Measurements from ENCODE around the gene BEGAIN.

Gene BEGAIN

DNA sequence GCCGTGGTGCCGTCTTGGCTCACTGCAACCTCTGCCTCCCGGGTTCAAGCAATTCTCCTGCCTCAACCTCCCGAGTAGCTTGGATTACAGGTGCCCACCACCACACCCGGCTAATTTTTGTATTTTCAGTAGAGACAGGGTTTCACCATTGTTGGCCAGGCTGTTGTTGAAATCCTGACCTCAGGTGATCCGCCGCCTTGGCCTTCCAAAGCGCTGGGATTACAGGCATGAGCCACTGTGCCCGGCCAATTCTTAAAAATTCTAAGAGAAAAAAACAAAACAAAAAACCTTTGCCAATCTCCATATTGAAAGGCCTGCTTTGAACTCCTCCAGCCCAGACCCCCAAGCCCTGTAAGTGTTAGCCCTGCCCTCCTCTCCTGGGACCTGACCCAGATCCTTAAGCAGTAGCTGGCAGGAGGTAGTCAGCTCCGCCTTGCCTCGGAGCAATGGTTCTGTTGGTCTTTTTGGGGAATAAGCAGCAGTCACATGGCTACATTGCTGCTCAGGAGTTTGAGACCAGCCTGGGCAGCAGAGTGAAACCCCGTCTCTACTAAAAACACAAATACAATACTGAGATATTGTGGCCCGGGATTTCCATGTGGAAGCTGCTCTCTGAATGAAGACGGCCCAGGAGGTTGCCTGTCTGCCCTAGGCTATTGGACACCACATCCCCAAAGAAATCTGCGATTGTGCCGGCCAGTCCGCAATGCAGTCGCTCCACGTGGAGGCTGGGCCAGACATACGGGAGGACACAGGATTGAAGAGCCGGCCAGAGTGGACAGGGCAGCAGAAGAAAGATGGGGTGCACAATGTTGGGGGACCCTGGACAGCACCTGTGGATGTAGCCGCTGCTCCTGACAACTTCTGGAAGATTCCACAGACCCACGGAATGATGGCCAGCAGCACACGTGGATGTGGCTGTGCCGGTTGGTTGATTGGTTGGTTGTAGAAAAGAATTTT lies 28.8 kb upstream of the BEGAIN start:
- no peak for DNase-seq (ENCODE audit: low read depth)

- DNase-seq (ENCODE audit: low read depth), result no peak
Measured at GRCh38 chr14:100614803-100615202, 27.6 kb upstream of the BEGAIN start.

GRCh38 chr14:100612986-100613385 lies 25.8 kb upstream of the BEGAIN start:
- no peak for DNase-seq (ENCODE audit: low read depth)

- no peak for DNase-seq (ENCODE audit: low read depth)
Measured at GRCh38 chr14:100611811-100612480, 24.7 kb upstream of the BEGAIN start.

GRCh38 chr14:100610511-100611217 lies 23.4 kb upstream of the BEGAIN start:
- DNase-seq (ENCODE audit: low read depth), result no peak

DNA sequence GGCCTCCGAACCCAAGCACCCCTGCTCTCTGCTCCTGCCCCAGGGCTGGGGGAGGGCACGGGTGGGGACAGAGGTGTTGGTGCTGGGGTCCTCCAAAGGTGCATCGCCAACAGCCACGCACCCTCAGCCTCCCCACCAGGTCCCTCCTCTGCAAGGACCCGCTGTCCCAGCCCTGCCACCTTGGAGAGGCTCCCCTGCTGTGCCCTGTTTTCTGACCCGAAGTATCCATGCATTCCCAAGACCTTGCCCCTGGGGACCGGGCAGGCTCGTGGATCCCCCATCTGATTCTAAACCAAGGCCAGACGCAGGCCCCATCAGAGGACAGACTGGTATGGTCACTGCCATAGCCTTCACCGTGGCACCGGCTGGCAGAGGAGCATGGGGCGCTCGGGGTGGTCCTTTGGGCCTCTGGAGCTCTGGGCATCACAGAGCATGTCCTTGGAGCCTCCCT lies 22.7 kb upstream of the BEGAIN start:
- no peak for DNase-seq (ENCODE audit: low read depth)

GRCh38 chr14:100609331-100609870 lies 22.2 kb upstream of the BEGAIN start:
- no peak for DNase-seq (ENCODE audit: low read depth)

DNA sequence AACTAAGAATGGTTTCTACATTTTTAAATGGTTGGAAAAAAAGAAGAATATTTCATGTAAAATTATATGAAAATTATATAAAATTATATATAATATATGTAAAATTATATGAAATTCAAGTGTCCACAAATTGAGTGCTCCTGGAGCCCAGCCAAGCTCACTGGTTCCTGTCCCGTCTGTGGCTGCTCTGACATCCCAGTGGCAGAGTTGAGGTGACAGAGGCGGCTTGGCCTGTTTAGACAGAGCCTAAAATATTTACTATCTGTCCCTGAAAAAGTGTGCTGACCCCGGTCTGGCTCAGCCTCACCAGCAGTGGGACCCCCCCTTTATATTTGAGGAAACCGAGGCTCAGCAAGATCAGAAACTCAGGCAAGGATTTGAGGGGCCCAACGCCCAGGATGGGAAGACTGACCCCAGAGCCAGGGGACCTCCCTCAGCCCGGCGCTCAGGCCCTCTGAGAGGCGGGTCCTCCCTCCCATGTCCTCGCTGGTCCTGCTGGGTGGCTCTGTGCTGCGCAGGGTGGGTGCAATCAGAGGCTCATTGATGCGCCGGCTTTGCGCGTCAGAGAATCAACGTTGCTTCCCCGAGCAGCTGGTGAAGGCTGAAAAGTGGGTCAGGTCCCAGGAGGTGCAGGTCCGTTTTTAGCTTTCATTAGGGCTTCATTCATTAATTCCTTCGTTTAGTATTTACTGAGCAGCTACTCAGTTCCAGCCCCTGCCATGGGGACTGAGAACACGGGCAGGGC lies 21.5 kb upstream of the BEGAIN start:
- DNase-seq (ENCODE audit: low read depth), result no peak

DNA sequence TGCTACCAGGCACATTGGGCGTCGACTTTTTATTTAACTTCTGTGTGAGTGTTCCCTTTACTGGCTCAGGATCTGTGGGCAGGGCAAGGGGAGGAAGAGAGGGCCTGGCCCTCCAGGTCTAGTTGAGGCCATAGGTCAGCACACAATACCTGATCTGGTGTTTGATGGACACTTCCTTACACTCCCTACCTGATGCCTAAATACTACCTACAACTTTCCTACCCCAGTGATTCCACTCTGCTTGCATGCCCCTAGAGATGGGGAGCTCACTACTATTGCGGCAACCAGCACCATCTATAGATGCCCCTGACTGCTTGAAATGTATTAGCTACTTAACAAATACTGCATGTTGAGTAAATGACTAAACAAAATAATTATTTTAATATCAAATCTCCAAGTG lies 20.8 kb upstream of the BEGAIN start:
- no peak for DNase-seq (ENCODE audit: low read depth)

DNA sequence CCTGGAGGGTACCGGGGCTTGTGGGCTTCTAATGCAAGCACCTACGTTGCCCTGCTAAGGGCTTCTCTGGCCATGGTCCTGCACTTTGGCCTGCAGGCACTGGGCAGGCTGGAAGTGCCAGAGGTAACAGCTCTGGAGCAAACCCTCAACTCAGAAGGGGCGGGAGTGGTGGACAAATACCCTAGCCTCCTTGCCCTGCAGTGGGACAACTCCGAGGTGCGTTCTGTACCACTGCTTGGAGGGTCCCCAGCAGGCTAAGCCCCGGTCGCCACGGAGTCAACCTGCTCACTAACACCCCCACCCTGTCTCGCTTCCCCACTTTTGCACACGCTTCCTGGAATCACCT lies 20.4 kb upstream of the BEGAIN start:
- no peak for DNase-seq (ENCODE audit: low read depth)

GRCh38 chr14:100606687-100607610 lies 19.7 kb upstream of the BEGAIN start:
- DNase-seq (ENCODE audit: low read depth), result no peak

- no peak for DNase-seq (ENCODE audit: low read depth)
Measured at GRCh38 chr14:100605706-100606686, 18.8 kb upstream of the BEGAIN start.

DNA sequence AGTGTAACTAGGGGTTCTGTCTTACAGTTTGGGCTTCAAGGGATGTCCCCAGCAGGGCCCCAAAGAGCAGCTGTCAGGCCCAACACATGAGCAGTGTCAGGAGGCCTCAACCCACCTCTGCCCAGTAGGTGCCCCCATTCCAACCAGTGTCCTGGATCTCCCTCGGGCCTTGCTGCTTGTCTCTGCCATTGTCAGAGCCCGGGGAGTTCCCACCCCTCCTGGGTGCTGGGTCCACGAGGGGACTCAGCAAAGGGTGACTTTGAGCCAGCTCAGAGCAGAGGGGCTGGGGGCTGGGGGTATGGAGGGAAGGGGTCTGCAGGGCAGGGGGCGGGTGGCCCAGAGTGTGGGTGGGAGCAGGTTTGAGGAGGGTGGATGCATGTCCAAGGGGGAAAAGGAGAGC lies 18.0 kb upstream of the BEGAIN start:
- no peak for DNase-seq (ENCODE audit: low read depth)

DNA sequence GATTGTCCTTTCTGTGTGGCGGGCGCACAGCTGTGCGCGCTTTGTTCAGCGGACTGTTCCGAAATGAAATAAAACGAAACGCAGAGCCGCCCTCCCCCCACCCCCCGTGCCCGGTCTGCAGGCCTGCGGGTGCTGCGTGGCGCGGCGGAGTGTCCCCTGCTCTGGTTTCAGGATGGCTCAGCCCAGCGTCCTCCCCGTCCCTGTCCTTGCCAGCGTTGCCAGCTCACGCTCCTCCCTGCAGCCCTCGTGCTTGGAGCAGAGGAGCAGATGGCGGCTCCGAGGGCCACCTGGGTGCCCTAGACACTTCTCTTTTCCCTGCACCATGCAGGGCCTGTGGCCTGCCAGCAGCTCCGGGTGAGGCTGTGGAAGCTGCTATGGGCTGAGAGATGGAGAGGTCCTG lies 17.5 kb upstream of the BEGAIN start:
- no peak for DNase-seq (ENCODE audit: low read depth)

DNA sequence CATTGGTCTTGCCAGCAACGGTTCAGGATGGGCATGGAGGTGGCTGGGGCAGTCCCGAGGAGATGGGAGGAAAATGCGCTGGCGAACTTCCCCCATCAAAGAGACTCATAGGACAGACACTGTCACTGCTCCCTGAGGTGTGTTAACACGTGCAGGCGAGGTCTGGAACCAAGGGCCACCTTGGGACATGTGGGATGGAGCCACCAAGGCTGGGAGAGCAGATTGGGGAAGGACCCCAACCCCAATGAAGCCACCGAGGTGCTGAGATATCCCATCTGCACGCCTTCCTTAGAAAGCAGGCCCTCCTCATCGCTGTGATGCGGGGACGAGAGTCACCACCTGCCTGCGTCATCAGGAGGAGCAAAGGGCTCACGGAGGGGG lies 16.9 kb upstream of the BEGAIN start:
- no peak for DNase-seq (ENCODE audit: low read depth)

DNA sequence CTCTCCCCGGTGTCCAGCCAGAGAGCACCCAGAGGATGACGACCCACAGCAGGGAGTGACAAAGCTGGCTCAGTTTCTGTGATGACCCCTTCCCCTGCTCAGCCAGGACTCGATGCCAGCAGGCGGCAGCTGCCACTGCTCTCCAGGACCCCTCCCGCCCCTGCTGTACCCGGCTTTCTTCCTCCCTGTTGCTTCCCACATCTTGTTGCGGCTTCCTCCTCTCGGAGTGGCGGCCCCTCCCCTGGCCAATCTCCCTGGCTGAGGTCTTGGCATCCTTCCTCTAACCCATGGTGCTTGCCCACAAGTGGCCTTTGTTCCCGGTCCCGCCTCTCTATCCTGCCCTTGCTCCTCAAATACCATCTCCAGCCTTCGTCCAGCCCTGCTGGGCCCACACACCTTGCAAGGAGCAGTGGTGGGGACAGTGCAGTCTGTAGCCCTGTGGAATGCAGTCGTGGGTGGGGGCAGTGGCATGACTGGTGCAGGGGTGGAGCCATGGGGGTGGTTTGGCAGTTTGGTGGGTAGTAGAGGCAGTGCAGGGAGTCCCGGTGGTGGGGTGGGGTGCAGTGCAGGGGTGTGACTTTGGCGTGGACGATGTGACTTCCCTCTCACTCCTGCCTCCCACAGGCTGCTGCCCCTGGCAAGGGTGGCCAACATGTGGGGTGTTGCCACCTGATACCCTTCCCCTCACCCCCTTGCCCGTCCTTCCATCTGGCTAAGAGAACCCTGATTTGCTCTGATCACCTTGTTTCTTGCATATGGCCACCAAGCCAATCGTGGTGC lies 16.3 kb upstream of the BEGAIN start:
- DNase-seq (ENCODE audit: low read depth), result no peak

DNA sequence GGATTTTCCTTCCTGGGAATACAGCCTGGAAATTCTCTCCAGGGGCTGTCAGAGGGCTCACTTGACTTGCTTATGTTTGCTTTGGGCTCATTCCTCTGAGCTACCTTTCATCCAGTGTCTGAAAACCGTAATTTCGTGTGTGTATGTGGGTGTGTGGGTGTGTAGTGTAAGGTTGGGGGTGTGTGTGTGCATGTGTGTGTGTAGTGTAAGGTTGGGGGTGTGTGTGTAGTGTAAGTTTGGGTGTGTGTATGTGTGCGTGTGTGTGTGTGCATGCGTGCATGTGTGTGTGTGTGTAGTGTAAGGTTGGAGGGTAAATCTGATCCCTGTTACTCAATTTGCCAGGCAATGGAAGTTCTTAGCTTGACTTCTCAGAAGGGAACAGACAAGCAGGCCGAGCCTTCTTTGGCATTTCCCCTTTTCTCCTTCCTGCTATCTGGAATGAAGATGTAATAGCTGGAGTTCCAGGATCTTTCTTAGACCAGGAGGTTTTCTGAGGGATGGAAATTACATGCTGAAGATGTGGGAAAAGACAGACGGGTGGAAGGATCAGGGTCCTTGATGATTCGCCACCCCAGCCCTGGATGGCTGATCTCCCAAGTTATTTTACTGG lies 15.5 kb upstream of the BEGAIN start:
- no peak for DNase-seq (ENCODE audit: low read depth)

DNA sequence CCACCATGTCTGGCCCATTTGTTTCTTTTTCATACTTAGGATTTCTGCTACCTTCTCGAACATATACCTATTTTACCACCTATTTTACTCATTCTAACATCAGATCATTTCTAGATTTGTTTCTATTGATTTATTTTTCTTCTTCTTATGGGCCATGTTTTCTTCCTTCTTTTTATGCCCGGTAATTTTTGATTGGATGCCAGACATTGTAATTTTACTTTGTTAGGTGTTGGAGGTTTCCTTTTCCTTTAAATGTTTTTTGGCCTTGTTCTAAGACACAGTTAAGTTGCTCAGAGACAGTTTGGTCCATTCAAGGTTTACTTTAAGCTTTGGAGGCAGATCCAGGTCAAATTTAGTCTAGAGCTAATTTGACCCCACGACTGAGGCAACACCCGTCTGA lies 14.7 kb upstream of the BEGAIN start:
- DNase-seq (ENCODE audit: low read depth), result no peak
